ENCODE data around the gene JUP.

The JUP gene

DNA sequence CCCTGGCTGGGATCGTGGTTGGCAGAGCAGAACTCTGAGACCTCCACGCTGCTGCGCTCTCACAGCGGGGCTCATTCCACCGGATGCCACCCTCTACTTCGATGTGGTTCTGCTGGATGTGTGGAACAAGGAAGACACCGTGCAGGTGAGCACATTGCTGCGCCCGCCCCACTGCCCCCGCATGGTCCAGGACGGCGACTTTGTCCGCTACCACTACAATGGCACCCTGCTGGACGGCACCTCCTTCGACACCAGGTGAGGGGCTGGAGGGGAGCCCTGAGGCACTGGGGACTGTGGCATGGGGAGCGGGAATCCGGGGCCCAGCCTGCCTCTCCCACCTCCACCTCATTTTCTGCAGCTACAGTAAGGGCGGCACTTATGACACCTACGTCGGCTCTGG is 31.5 kb upstream of the JUP start:
- Histone ChIP-seq H3K36me3 (peaks cover 0 to 13% (median 0%) of the 10 kb centered on the region in 3 donors), H3K4me1 (peaks cover 0 to 11% (median 10%) of the 10 kb centered on the region in 4 donors), H3K4me3 (no peak overlapping the region), H3K27ac (no peak overlapping the region), H3K9me3 (no peaks in the 10 kb centered on the region), H3K27me3 (no peaks in the 10 kb centered on the region)
- no peak for DNase-seq
- intact Hi-C loops (cut with DNase I; ENCODE audit: low total_unique reads), result loop anchor here (10.0 kb wide), 1 partner anchor 47 kb away; the partner anchor contains the start of gene KLHL11
- TF ChIP-seq, protein P1, sequence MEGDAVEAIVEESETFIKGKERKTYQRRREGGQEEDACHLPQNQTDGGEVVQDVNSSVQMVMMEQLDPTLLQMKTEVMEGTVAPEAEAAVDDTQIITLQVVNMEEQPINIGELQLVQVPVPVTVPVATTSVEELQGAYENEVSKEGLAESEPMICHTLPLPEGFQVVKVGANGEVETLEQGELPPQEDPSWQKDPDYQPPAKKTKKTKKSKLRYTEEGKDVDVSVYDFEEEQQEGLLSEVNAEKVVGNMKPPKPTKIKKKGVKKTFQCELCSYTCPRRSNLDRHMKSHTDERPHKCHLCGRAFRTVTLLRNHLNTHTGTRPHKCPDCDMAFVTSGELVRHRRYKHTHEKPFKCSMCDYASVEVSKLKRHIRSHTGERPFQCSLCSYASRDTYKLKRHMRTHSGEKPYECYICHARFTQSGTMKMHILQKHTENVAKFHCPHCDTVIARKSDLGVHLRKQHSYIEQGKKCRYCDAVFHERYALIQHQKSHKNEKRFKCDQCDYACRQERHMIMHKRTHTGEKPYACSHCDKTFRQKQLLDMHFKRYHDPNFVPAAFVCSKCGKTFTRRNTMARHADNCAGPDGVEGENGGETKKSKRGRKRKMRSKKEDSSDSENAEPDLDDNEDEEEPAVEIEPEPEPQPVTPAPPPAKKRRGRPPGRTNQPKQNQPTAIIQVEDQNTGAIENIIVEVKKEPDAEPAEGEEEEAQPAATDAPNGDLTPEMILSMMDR (IDR thresholded peaks at IDR 0.05), result no peak

DNA sequence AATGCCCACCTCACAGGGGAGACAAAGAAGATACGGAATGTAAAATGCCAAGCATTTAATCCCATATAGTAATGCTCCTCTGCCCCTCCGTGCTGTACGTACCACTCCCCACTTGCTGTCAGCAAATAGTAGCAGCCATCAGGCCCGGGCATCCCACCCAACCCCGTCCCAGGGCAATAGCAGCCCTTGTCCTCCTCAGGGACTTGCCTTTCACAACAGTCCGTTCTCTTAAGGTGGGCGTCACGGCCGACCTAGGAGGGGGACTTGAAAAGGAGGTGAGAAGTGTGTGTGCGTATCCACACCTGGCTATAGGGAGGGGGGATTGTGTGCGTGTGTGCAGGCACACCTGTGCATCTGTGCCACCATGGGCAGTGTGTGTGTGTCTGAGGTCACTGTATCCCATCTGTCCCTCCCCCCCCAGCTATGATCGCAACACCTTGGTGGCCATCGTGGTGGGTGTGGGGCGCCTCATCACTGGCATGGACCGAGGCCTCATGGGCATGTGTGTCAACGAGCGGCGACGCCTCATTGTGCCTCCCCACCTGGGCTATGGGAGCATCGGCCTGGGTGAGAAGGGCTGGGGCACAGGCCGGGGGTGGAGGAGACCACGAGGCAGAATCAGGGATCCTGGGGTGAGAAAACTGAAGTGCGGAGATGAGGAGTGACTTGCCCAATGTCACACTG is 30.3 kb upstream of the JUP start:
- TF ChIP-seq, protein P1 (IDR thresholded peaks at IDR 0.05), result no peak
- Histone ChIP-seq H3K9me3 (no peaks in the 10 kb centered on the region), H3K27ac (no peak overlapping the region), H3K27me3 (no peaks in the 10 kb centered on the region), H3K4me1 (peaks cover 0 to 20% (median 15%) of the 10 kb centered on the region in 4 donors), H3K4me3 (no peak overlapping the region), H3K36me3 (peaks cover 0 to 13% (median 0%) of the 10 kb centered on the region in 3 donors)
- no peak for DNase-seq
- intact Hi-C loops (cut with DNase I; ENCODE audit: low total_unique reads), result loop anchor here (10.0 kb wide), 1 partner anchor 48 kb away; the partner anchor contains the start of gene KLHL11

DNA sequence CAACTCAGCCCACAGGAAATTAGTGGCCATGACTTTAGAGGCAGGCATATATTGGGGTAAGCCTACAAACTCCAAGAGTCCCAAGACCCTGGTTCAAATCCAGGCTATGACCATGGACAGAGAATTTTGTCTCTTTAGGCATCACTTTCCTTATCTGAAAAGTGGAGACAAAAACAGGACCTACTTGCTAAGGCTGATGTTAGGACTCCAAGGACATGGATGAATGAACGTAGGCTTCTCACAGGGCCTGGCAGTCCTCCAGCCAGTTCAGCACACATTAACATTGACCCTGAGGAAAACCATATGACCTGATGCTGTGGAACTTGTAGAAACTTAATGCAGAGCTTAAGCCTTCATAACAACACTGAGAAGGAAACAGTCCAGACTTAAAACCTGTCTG is 27.7 kb upstream of the JUP start:
- Histone ChIP-seq H3K36me3 (peaks cover 0 to 8% (median 0%) of the 10 kb centered on the region in 3 donors), H3K27me3 (no peaks in the 10 kb centered on the region), H3K4me1 (peaks cover 0 to 40% (median 29%) of the 10 kb centered on the region in 4 donors), H3K4me3 (no peak overlapping the region), H3K9me3 (no peaks in the 10 kb centered on the region), H3K27ac (peak overlapping the region in 1 of 2 donors; percentile 80)
- DNase-seq, result no peak
- TF ChIP-seq, protein P1 (IDR thresholded peaks at IDR 0.05), result no peak
- intact Hi-C loops (cut with DNase I; ENCODE audit: low total_unique reads), result loop anchor here (10.0 kb wide), 1 partner anchor 51 kb away; the partner anchor contains the start of gene KLHL11

DNA sequence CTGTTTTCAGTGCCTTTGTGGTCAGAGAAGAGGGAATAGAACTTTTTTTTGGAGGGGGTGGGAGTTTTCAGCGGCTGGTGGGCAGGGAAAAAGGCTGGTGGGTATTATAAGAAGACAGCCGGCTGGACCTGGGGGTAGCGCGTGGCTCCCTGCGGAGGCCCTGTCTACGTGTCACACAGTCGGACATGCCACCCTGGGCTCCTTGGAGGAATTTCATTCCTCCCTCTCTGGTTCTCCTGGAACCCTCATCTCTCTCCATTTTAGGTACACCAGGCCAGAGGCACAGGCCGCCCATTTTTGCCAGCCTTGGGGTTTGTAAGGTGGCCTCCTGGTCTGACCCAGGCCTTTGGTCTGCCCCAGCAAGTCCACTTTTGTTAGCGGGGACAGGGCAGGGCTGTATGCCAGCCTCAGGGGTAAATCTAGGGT is 27.2 kb upstream of the JUP start:
- H3K4me3 ChIP-seq, result peak overlapping the region; percentile 59 to 84
- H3K27ac ChIP-seq, result peak overlapping the region; percentile 78 to 80
- peaks cover 0 to 40% (median 31%) of the 10 kb centered on the region in 4 donors for H3K4me1 ChIP-seq
- no peak for DNase-seq
- H3K36me3 ChIP-seq, result peaks cover 0 to 7% (median 0%) of the 10 kb centered on the region in 3 donors
- intact Hi-C loops (cut with DNase I; ENCODE audit: low total_unique reads), result loop anchor here (2.0 to 10.0 kb wide), 2 partner anchors 23 to 51 kb away; partner anchors contain the start of genes KLHL10, KLHL11 and NT5C3B
- no peaks in the 10 kb centered on the region for H3K9me3 ChIP-seq
- TF ChIP-seq, protein P1 (IDR thresholded peaks at IDR 0.05), result no peak
- H3K27me3 ChIP-seq, result no peaks in the 10 kb centered on the region

DNA sequence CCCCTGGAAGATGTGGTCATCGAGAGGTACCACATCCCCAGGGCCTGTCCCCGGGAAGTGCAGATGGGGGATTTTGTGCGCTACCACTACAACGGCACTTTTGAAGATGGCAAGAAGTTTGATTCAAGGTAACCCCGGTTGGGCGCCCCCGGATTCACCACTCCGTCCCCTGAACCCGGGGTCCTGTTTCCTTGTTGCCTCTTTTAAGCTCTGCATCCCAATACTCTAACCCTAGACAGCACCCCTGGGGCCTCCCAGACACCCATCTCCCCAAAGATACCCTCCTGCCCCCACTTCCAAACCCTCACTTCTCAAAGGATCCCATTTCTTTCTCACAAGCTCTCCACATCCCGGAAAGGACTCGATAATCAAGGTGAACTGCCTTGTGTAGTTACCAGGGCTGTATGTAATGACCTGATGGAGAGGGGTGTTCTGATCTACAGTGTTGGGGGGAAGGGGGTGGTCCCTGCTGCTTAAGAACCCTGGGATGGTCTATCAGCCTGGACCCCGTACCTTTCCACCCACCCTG is 26.7 kb upstream of the JUP start:
- no peaks in the 10 kb centered on the region for H3K9me3 ChIP-seq
- DNase-seq, result no peak
- H3K4me1 ChIP-seq, result peaks cover 0 to 40% (median 31%) of the 10 kb centered on the region in 4 donors
- peak overlapping the region; percentile 78 to 80 for H3K27ac ChIP-seq
- peak overlapping the region; percentile 59 to 84 for H3K4me3 ChIP-seq
- peaks cover 0 to 7% (median 0%) of the 10 kb centered on the region in 3 donors for H3K36me3 ChIP-seq
- intact Hi-C loops (cut with DNase I; ENCODE audit: low total_unique reads), result loop anchor here (2.0 to 10.0 kb wide), 2 partner anchors 24 to 52 kb away; partner anchors contain the start of genes KLHL10, KLHL11 and NT5C3B
- H3K27me3 ChIP-seq, result no peaks in the 10 kb centered on the region
- TF ChIP-seq, protein P1 (IDR thresholded peaks at IDR 0.05), result no peak

Measured in tibial artery (tissue), 4 donors.